GM23338 (cell line): ENCODE measurements around the gene UPK2. TPM values are rescaled to one million over a fixed set of nuclear protein-coding genes. Genes with fewer than 3 reads are reported as not detected.
A peak's percentile ranks its signal among the peaks of the same experiment; 100 is the strongest.

ENCODE experiments used
- ATAC-seq: fragments of 200-7000 bp; cut with Tn5 transposase; 3 replicates; pipeline ENCODE4 v1.9.1; 2020
- DNase-seq: peaks from one replicate; pipeline ENCODE4 v3.0.0-alpha.2; 2015; ENCODE audit warnings: low spot score
- H2AFZ ChIP-seq: fragments of 200-600 bp; sonication (generic); 2 replicates; pipeline ENCODE4 v1.8.0; 2016; ENCODE audit warnings: antibody characterized with exemption, mild to moderate bottlenecking, moderate library complexity
- H3F3A ChIP-seq: fragments of 200-600 bp; sonication (generic); replicated peaks from 2 replicates; pipeline ENCODE4 v1.8.0; 2017; ENCODE audit warnings: antibody characterized with exemption, mixed run types, low read depth
- H3K27ac ChIP-seq: fragments of 200-600 bp; sonication (generic); 2 replicates; pipeline ENCODE4 v1.6.1; 2016; ENCODE audit warnings: low read depth
- H3K27me3 ChIP-seq: fragments of 200-600 bp; sonication (generic); 2 replicates; pipeline ENCODE4 v1.8.0; 2016; ENCODE audit warnings: mild to moderate bottlenecking, mixed run types, moderate library complexity; ENCODE audit not compliant: insufficient read depth
- H3K36me3 ChIP-seq: fragments of 200-600 bp; sonication (generic); 2 replicates; pipeline ENCODE4 v1.8.0; 2016; ENCODE audit warnings: mild to moderate bottlenecking; ENCODE audit not compliant: insufficient read depth
- H3K4me1 ChIP-seq: fragments of 200-600 bp; sonication (generic); 2 replicates; pipeline ENCODE4 v1.8.0; 2016; ENCODE audit warnings: mild to moderate bottlenecking, moderate library complexity; ENCODE audit not compliant: insufficient read depth
- H3K4me2 ChIP-seq: fragments of 200-600 bp; sonication (generic); 2 replicates; pipeline ENCODE4 v1.7.1; 2017; ENCODE audit warnings: mixed run types
- H3K4me3 ChIP-seq: fragments of 200-600 bp; sonication (generic); 2 replicates; pipeline ENCODE4 v1.6.1; 2016; ENCODE audit warnings: mixed run types
- H3K79me2 ChIP-seq: fragments of 200-600 bp; sonication (generic); replicated peaks from 2 replicates; pipeline ENCODE4 v1.8.0; 2017; ENCODE audit warnings: mild to moderate bottlenecking; ENCODE audit not compliant: insufficient read depth
- H3K9me2 ChIP-seq: fragments of 200-600 bp; sonication (generic); 2 replicates; pipeline ENCODE4 v1.8.0; 2017; ENCODE audit not compliant: insufficient read depth
- H4K20me1 ChIP-seq: fragments of 200-600 bp; sonication (generic); replicated peaks from 2 replicates; pipeline ENCODE4 v1.8.0; 2017; ENCODE audit warnings: mild to moderate bottlenecking; ENCODE audit not compliant: insufficient read depth
- H3K27ac Mint-ChIP-seq: 2 replicates; pipeline ENCODE4 v1.8.0; 2020; ENCODE audit warnings: inconsistent platforms, mild to moderate bottlenecking, moderate library complexity, mixed read lengths
- H3K27me3 Mint-ChIP-seq: 3 replicates; pipeline ENCODE4 v1.8.0; 2022; ENCODE audit warnings: low read depth, mild to moderate bottlenecking, moderate library complexity, mixed read lengths, inconsistent platforms; ENCODE audit not compliant: insufficient read depth, poor library complexity
- H3K36me3 Mint-ChIP-seq: 3 replicates; pipeline ENCODE4 v1.8.0; 2021; ENCODE audit warnings: low read depth, mild to moderate bottlenecking, inconsistent platforms, moderate library complexity, mixed read lengths
- H3K4me1 Mint-ChIP-seq: 3 replicates; pipeline ENCODE4 v1.8.0; 2020; ENCODE audit warnings: mild to moderate bottlenecking, inconsistent platforms, mixed read lengths
- H3K4me3 Mint-ChIP-seq: 3 replicates; pipeline ENCODE4 v1.8.0; 2021; ENCODE audit warnings: moderate library complexity, mild to moderate bottlenecking, inconsistent platforms, mixed read lengths
- H3K9me3 Mint-ChIP-seq: 3 replicates; pipeline ENCODE4 v1.8.0; 2020; ENCODE audit warnings: moderate library complexity, mild to moderate bottlenecking, inconsistent platforms, mixed read lengths
- CREB1 ChIP-seq: fragments of 250-450 bp; sonication (Bioruptor Pico); IDR thresholded peaks from 2 replicates; pipeline ENCODE4 v1.5.0; 2020; ENCODE audit warnings: low read depth, mild to moderate bottlenecking, moderate library complexity
- CTCF ChIP-seq, 2 experiments: fragments of 200-600 bp in 1 of 2; sonication (generic) in 1 of 2; conservative IDR thresholded peaks; 2 replicates each; pipeline versions ENCODE4 v1.5.1 to v1.6.1; 2016 to 2017; ENCODE audit warnings: antibody characterized with exemption in 2 of 2, low read depth in 2 of 2, mild to moderate bottlenecking in 2 of 2, moderate library complexity in 1 of 2
- ETS1 ChIP-seq: IDR thresholded peaks from 2 replicates; pipeline ENCODE4 v1.6.1; 2016; ENCODE audit warnings: antibody characterized with exemption
- JUNB ChIP-seq: IDR thresholded peaks from one replicate; pipeline ENCODE4 v1.6.1; 2016; ENCODE audit warnings: antibody characterized with exemption; ENCODE audit not compliant: unreplicated experiment
- REST ChIP-seq: IDR thresholded peaks from one replicate; pipeline ENCODE4 v1.6.1; 2018; ENCODE audit warnings: antibody characterized with exemption; ENCODE audit not compliant: unreplicated experiment
- STAT1 ChIP-seq: IDR thresholded peaks from one replicate; pipeline ENCODE4 v1.6.1; 2016; ENCODE audit warnings: antibody characterized with exemption; ENCODE audit not compliant: unreplicated experiment
- ZNF462 ChIP-seq: fragments of 250-450 bp; sonication (Bioruptor Pico); IDR thresholded peaks from 2 replicates; pipeline ENCODE4 v1.5.0; 2020; ENCODE audit warnings: mild to moderate bottlenecking, moderate library complexity
- polyA plus RNA-seq: library from polyadenylated mRNA; unstranded; fragments of >200 nt; fragmentation: Nextera tagmentation; extraction: Ambion mirVana; gene quantifications from 2 replicates; pipeline ENCODE4 v1.2.1, GENCODE V29; 2016
- total RNA-seq: library from RNA; depleted of rRNA; stranded (reverse); fragments of >200 nt; shearing (Covaris generic); gene quantifications from 2 replicates; pipeline ENCODE4 v1.2.3, GENCODE V29; 2014

The UPK2 gene
- total and polyA plus RNA-seq, 2 experiments from 2014 or later, result 0.74 TPM; not detected in 1

GRCh38 chr11:118907051-118908042, 48.8 kb upstream of the UPK2 start:
- peak; percentile 91 for DNase-seq
- Mint-ChIP-seq H3K4me1 (peaks cover 33% of the 10 kb centered on the region), H3K4me3 (peak overlapping the region; percentile 55), H3K27me3 (peaks cover 23% of the 10 kb centered on the region), H3K27ac (peak overlapping the region; percentile 92), H3K36me3 (peaks cover 50% of the 10 kb centered on the region), H3K9me3 (no peaks in the 10 kb centered on the region)
- Histone ChIP-seq H3K27ac (peak overlapping the region; percentile 72; the same call in 1 of the 2 replicates), H3K27me3 (no peaks in the 10 kb centered on the region), H3K4me1 (peaks cover 32% of the 10 kb centered on the region), H2AFZ (no peak overlapping the region), H3K4me2 (peak overlapping the region; percentile 78), H4K20me1 (peaks cover 19% of the 10 kb centered on the region), H3K4me3 (peak overlapping the region; percentile 42), H3F3A (peaks cover 19% of the 10 kb centered on the region), H3K36me3 (peaks cover 16% of the 10 kb centered on the region; the same call in 1 of the 2 replicates), H3K79me2 (peaks cover 65% of the 10 kb centered on the region), H3K9me2 (no peaks in the 10 kb centered on the region)
- TF ChIP-seq ETS1, result no peak
- TF ChIP-seq JUNB, result no peak
- TF ChIP-seq ZNF462 (CRISPR knock-in tag), result no peak
- TF ChIP-seq CREB1, result peak; percentile 75
- TF ChIP-seq REST, result no peak
- no peak for TF ChIP-seq STAT1
- TF ChIP-seq CTCF (conservative IDR thresholded peaks at IDR 0.05; ENCODE audit: low read depth in 2 of 2), result peak; percentile 94 to 98
- peak; percentile 38 for ATAC-seq
